SK-N-SH treated with all-trans-retinoic acid at 6 μM for 48 hours (cell line): ENCODE data around the gene EPN2.

Experiments used
- ATAC-seq: fragments of 200-7000 bp; cut with Tn5 transposase; 3 replicates; pipeline ENCODE4 v1.9.1; 2020; ENCODE audit warnings: mild to moderate bottlenecking, moderate library complexity
- ARNTL ChIP-seq: fragments of 450-650 bp; formaldehyde crosslinking; IDR thresholded peaks from 2 replicates; pipeline ENCODE4 v1.5.0; 2020; ENCODE audit warnings: low read depth, mild to moderate bottlenecking, moderate library complexity, borderline replicate concordance
- BACH2 ChIP-seq: fragments of 250-450 bp; sonication (Bioruptor Pico); IDR thresholded peaks from 2 replicates; pipeline ENCODE4 v1.9.0; 2021; ENCODE audit warnings: mild to moderate bottlenecking, borderline replicate concordance
- CSDC2 ChIP-seq: fragments of 250-450 bp; sonication (Bioruptor Pico); IDR thresholded peaks from 2 replicates; pipeline ENCODE4 v1.5.0; 2020; ENCODE audit warnings: mild to moderate bottlenecking, moderate library complexity
- ESRRG ChIP-seq: fragments of 250-450 bp; sonication (Bioruptor Pico); IDR thresholded peaks from 2 replicates; pipeline ENCODE4 v1.6.1; 2021; ENCODE audit warnings: mild to moderate bottlenecking
- GLIS3 ChIP-seq: fragments of 250-450 bp; sonication (Bioruptor Pico); IDR thresholded peaks from 2 replicates; pipeline ENCODE4 v1.5.0; 2020; ENCODE audit warnings: mild to moderate bottlenecking, moderate library complexity
- ISL1 ChIP-seq: fragments of 250-450 bp; sonication (Bioruptor Pico); IDR thresholded peaks from 2 replicates; pipeline ENCODE4 v2.1.2; 2022; ENCODE audit warnings: mild to moderate bottlenecking, moderate library complexity
- OSR1 ChIP-seq: fragments of 250-450 bp; sonication (Bioruptor Pico); IDR thresholded peaks from 2 replicates; pipeline ENCODE4 v1.8.0; 2022; ENCODE audit warnings: moderate library complexity, mild to moderate bottlenecking, inconsistent platforms
- PPARA ChIP-seq: fragments of 250-450 bp; sonication (Bioruptor Pico); IDR thresholded peaks from 2 replicates; pipeline ENCODE4 v1.5.0; 2020; ENCODE audit warnings: mild to moderate bottlenecking, borderline replicate concordance
- RARB ChIP-seq: fragments of 250-450 bp; sonication (Bioruptor Pico); IDR thresholded peaks from 2 replicates; pipeline ENCODE4 v1.8.0; 2021; ENCODE audit warnings: mild to moderate bottlenecking, moderate library complexity
- SNAI2 ChIP-seq: fragments of 250-450 bp; sonication (Bioruptor Pico); IDR thresholded peaks from 2 replicates; pipeline ENCODE4 v1.5.0; 2020; ENCODE audit warnings: mild to moderate bottlenecking, moderate library complexity
- TCF4 ChIP-seq: fragments of 250-450 bp; sonication (Bioruptor Pico); IDR thresholded peaks from 2 replicates; pipeline ENCODE4 v1.8.0; 2021; ENCODE audit warnings: mild to moderate bottlenecking, moderate library complexity, borderline replicate concordance
- TOX ChIP-seq: fragments of 250-450 bp; sonication (Bioruptor Pico); IDR thresholded peaks from 2 replicates; pipeline ENCODE4 v1.8.0; 2021; ENCODE audit warnings: mild to moderate bottlenecking, moderate library complexity, borderline replicate concordance
- ZFP3 ChIP-seq: fragments of 250-450 bp; sonication (Bioruptor Pico); IDR thresholded peaks from 2 replicates; pipeline ENCODE4 v1.5.0; 2020; ENCODE audit warnings: mild to moderate bottlenecking, moderate library complexity
- ZFP30 ChIP-seq: fragments of 450-650 bp; formaldehyde crosslinking; IDR thresholded peaks from 2 replicates; pipeline ENCODE4 v1.5.0; 2022; ENCODE audit warnings: mild to moderate bottlenecking, moderate library complexity
- ZNF565 ChIP-seq: fragments of 450-650 bp; formaldehyde crosslinking; conservative IDR thresholded peaks from 2 replicates; pipeline ENCODE4 v1.5.0; 2020; ENCODE audit warnings: low read depth, mild to moderate bottlenecking, moderate library complexity
- ZNF70 ChIP-seq: fragments of 450-650 bp; formaldehyde crosslinking; IDR thresholded peaks from 2 replicates; pipeline ENCODE4 v1.5.0; 2020; ENCODE audit warnings: mild to moderate bottlenecking, moderate library complexity
- ZNF8 ChIP-seq: fragments of 450-650 bp; formaldehyde crosslinking; IDR thresholded peaks from 2 replicates; pipeline ENCODE4 v1.5.0; 2020; ENCODE audit warnings: mild to moderate bottlenecking, moderate library complexity
- TF ChIP-seq, protein P1 (sequence below): fragments of 250-450 bp; sonication (Bioruptor Pico); IDR thresholded peaks from 2 replicates; pipeline ENCODE4 v1.8.0; 2020; ENCODE audit warnings: mild to moderate bottlenecking, moderate library complexity, borderline replicate concordance
- TF ChIP-seq, protein P2 (sequence below): fragments of 250-450 bp; sonication (Bioruptor Pico); IDR thresholded peaks from 2 replicates; pipeline ENCODE4 v1.5.0; 2020; ENCODE audit warnings: mild to moderate bottlenecking, moderate library complexity
- TF ChIP-seq, protein P3 (sequence below): fragments of 250-450 bp; sonication (Bioruptor Pico); IDR thresholded peaks from 2 replicates; pipeline ENCODE4 v1.5.1; 2020; ENCODE audit warnings: low read depth, mild to moderate bottlenecking, moderate library complexity
- TF ChIP-seq, protein P4 (sequence below): fragments of 250-450 bp; sonication (Bioruptor Pico); IDR thresholded peaks from 2 replicates; pipeline ENCODE4 v1.5.1; 2021; ENCODE audit warnings: mild to moderate bottlenecking, moderate library complexity

The EPN2 gene

DNA sequence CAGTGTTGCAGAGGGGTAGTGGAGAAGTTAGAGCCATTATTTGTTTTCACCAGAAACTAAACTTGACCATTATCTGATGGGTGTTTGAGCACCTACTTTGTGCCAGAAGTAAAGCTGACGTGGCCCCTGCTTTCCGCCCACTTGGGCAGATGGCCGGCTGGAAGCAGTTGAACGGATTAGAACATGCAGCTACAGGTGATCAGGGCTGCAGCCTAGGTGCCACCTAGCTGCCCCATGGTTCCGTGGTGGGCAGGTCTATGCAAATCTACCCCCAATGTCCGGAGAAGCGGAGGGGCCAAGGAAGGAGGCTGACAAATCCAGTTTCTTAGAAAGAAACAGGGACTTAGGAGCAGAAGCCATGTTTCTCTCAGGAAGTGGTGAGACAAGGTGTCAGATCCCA is 62.7 kb downstream of the EPN2 start:
- no peak for ATAC-seq
- TF ChIP-seq ESRRG (CRISPR knock-in tag): no peak
- TF ChIP-seq, protein P1, sequence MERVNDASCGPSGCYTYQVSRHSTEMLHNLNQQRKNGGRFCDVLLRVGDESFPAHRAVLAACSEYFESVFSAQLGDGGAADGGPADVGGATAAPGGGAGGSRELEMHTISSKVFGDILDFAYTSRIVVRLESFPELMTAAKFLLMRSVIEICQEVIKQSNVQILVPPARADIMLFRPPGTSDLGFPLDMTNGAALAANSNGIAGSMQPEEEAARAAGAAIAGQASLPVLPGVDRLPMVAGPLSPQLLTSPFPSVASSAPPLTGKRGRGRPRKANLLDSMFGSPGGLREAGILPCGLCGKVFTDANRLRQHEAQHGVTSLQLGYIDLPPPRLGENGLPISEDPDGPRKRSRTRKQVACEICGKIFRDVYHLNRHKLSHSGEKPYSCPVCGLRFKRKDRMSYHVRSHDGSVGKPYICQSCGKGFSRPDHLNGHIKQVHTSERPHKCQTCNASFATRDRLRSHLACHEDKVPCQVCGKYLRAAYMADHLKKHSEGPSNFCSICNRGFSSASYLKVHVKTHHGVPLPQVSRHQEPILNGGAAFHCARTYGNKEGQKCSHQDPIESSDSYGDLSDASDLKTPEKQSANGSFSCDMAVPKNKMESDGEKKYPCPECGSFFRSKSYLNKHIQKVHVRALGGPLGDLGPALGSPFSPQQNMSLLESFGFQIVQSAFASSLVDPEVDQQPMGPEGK: no peak
- TF ChIP-seq, protein P2, sequence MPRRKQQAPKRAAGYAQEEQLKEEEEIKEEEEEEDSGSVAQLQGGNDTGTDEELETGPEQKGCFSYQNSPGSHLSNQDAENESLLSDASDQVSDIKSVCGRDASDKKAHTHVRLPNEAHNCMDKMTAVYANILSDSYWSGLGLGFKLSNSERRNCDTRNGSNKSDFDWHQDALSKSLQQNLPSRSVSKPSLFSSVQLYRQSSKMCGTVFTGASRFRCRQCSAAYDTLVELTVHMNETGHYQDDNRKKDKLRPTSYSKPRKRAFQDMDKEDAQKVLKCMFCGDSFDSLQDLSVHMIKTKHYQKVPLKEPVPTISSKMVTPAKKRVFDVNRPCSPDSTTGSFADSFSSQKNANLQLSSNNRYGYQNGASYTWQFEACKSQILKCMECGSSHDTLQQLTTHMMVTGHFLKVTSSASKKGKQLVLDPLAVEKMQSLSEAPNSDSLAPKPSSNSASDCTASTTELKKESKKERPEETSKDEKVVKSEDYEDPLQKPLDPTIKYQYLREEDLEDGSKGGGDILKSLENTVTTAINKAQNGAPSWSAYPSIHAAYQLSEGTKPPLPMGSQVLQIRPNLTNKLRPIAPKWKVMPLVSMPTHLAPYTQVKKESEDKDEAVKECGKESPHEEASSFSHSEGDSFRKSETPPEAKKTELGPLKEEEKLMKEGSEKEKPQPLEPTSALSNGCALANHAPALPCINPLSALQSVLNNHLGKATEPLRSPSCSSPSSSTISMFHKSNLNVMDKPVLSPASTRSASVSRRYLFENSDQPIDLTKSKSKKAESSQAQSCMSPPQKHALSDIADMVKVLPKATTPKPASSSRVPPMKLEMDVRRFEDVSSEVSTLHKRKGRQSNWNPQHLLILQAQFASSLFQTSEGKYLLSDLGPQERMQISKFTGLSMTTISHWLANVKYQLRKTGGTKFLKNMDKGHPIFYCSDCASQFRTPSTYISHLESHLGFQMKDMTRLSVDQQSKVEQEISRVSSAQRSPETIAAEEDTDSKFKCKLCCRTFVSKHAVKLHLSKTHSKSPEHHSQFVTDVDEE: no peak
- no peak for TF ChIP-seq CSDC2 (CRISPR knock-in tag)
- TF ChIP-seq BACH2: no peak
- TF ChIP-seq PPARA (CRISPR knock-in tag): no peak
- TF ChIP-seq OSR1: no peak
- no peak for TF ChIP-seq ZNF565 (CRISPR knock-in tag)
- no peak for TF ChIP-seq ARNTL (CRISPR knock-in tag)
- no peak for TF ChIP-seq TOX

DNA sequence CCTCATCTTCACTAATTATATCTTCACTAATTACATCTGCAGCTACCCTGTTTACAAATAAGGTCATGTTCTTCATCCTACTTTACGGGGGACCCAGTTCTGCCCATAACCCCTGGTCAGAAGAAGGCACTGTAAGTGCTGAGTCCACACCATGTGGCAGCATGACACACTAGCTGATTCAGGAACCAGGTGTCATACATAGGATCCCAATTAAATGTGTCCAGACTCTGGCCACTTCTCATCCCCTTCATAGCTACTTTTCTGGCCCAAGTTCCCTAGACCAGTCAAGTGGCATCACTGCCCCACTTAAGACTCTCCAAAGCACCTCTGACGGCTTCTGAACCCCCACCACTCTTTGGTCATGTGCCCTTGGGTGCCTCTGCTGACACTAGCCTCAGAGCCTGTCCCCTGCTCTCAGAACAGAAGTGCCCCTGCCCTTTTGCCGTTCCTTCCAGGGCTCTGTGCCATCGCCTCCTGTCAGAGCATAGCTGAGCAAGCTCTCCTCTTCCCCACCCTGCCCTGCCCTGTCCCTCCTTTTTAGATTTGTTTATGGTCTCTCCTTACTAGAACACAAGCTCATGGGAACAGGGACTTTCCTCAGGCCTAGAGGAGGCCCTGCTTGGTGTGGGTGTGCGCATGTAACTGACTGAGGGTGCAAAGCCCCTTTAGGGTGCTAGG is 64.2 kb downstream of the EPN2 start:
- TF ChIP-seq RARB (CRISPR knock-in tag) (no peak), ISL1 (CRISPR knock-in tag) (no peak), TOX (no peak), ZNF8 (CRISPR knock-in tag) (no peak), ARNTL (CRISPR knock-in tag) (no peak), ZNF565 (CRISPR knock-in tag) (no peak), ZNF70 (no peak), OSR1 (no peak)
- TF ChIP-seq, protein P3, sequence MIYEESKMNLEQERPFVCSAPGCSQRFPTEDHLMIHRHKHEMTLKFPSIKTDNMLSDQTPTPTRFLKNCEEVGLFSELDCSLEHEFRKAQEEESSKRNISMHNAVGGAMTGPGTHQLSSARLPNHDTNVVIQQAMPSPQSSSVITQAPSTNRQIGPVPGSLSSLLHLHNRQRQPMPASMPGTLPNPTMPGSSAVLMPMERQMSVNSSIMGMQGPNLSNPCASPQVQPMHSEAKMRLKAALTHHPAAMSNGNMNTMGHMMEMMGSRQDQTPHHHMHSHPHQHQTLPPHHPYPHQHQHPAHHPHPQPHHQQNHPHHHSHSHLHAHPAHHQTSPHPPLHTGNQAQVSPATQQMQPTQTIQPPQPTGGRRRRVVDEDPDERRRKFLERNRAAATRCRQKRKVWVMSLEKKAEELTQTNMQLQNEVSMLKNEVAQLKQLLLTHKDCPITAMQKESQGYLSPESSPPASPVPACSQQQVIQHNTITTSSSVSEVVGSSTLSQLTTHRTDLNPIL (CRISPR knock-in tag): no peak
- TF ChIP-seq, protein P2: no peak
- TF ChIP-seq, protein P4, sequence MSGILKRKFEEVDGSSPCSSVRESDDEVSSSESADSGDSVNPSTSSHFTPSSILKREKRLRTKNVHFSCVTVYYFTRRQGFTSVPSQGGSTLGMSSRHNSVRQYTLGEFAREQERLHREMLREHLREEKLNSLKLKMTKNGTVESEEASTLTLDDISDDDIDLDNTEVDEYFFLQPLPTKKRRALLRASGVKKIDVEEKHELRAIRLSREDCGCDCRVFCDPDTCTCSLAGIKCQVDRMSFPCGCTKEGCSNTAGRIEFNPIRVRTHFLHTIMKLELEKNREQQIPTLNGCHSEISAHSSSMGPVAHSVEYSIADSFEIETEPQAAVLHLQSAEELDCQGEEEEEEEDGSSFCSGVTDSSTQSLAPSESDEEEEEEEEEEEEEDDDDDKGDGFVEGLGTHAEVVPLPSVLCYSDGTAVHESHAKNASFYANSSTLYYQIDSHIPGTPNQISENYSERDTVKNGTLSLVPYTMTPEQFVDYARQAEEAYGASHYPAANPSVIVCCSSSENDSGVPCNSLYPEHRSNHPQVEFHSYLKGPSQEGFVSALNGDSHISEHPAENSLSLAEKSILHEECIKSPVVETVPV (CRISPR knock-in tag): no peak
- ATAC-seq: no peak

DNA sequence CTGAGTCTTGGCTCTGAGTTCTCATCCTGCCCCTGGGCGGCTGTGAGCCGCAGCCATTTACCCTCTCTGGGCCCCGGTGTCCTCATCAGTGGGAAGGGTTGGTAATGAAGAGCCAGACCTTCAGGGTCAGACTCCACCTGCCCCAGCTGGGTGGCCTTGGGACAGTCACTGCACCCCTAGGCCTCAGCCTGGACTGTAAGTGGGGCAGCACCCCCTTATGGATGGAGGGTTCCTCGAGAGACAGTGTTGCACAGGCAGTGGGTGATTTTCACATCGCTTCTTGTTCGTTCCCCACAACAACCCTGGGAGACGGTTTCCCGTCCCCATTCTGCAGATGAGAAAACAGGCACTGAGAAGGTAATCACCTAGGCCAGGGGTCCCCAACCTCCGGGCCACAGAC is 64.8 kb downstream of the EPN2 start:
- ATAC-seq: no peak
- TF ChIP-seq PPARA (CRISPR knock-in tag): no peak
- TF ChIP-seq TOX: no peak
- TF ChIP-seq GLIS3 (CRISPR knock-in tag): no peak
- no peak for TF ChIP-seq ESRRG (CRISPR knock-in tag)
- no peak for TF ChIP-seq ZFP30
- TF ChIP-seq, protein P1: no peak
- no peak for TF ChIP-seq ISL1 (CRISPR knock-in tag)
- TF ChIP-seq ZFP3 (CRISPR knock-in tag): no peak
- TF ChIP-seq OSR1: no peak
- TF ChIP-seq RARB (CRISPR knock-in tag): no peak
- TF ChIP-seq ZNF70: no peak
- no peak for TF ChIP-seq SNAI2 (CRISPR knock-in tag)
- TF ChIP-seq, protein P4 (CRISPR knock-in tag): no peak
- no peak for TF ChIP-seq ZNF565 (CRISPR knock-in tag)
- no peak for TF ChIP-seq TCF4
